Omental fat pad (tissue), 4 donors: ENCODE measurements around the gene INSYN2B. TPM values are rescaled to one million over a fixed set of nuclear protein-coding genes. Genes with fewer than 3 reads are reported as not detected.

Source experiments
- ATAC-seq: fragments of 150-250 bp; one replicate; pipeline ENCODE4 v1.9.1; 2016; ENCODE audit warnings: mild to moderate bottlenecking, moderate library complexity; ENCODE audit not compliant: low FRiP score
- DNase-seq: peaks from one replicate; pipeline ENCODE4 v3.0.0-alpha.2; 2019; ENCODE audit warnings: low spot score
- CTCF ChIP-seq, 3 donors: fragments of 450-650 bp; IDR thresholded peaks; one replicate each; pipeline ENCODE4 v1.5.1; 2016 to 2017; ENCODE audit warnings: antibody characterized with exemption in 3 of 3, mild to moderate bottlenecking in 3 of 3, moderate library complexity in 2 of 3
- total RNA-seq, 4 donors: library from RNA; depleted of rRNA; stranded (reverse); fragments of >200 nt; gene quantifications; one replicate each; pipeline ENCODE4 v1.1.0, GENCODE V29; 2016

The INSYN2B gene
- total RNA-seq, 4 donors from 2014 or later, result 1.4 to 8.4 (median 5.4) TPM

- DNase-seq (no peak), ATAC-seq (no peak)
- TF ChIP-seq CTCF (IDR thresholded peaks at IDR 0.05), result no peak
Measured at GRCh38 chr5:169869066-169869465, 111.2 kb downstream of the INSYN2B start.

- TF ChIP-seq CTCF (IDR thresholded peaks at IDR 0.05), result no peak
- DNase-seq (no peak), ATAC-seq (no peak)
Measured at GRCh38 chr5:169867347-169867746, 112.9 kb downstream of the INSYN2B start.

- no peak for ATAC-seq
- no peak for TF ChIP-seq CTCF (IDR thresholded peaks at IDR 0.05)
- DNase-seq, result no peak
Measured at GRCh38 chr5:169864483-169864882, 115.8 kb downstream of the INSYN2B start.

GRCh38 chr5:169862391-169862811 is 117.9 kb downstream of the INSYN2B start:
- DNase-seq (no peak), ATAC-seq (no peak)
- no peak for TF ChIP-seq CTCF (IDR thresholded peaks at IDR 0.05)

- TF ChIP-seq CTCF (IDR thresholded peaks at IDR 0.05), result no peak
- no peak for DNase-seq
Measured at GRCh38 chr5:169861934-169862333, 118.4 kb downstream of the INSYN2B start.

GRCh38 chr5:169861433-169861832 is 118.9 kb downstream of the INSYN2B start:
- ATAC-seq (no peak), DNase-seq (no peak)
- no peak for TF ChIP-seq CTCF (IDR thresholded peaks at IDR 0.05)

More at GRCh38 chr5:169861934-169862333, 118.4 kb downstream of the INSYN2B start:
- no peak for ATAC-seq

GRCh38 chr5:169860585-169860984 is 119.7 kb downstream of the INSYN2B start:
- DNase-seq (no peak), ATAC-seq (no peak)
- no peak for TF ChIP-seq CTCF (IDR thresholded peaks at IDR 0.05)
